Trophoblast cell (in vitro differentiated cells and primary cell): Measurements from ENCODE around the gene PTPRN2.

Experiments used
- DNase-seq, 2 donors: peaks; one replicate each; pipeline ENCODE4 v3.0.0-alpha.2; 2016
- H2AFZ ChIP-seq: 2 replicates; pipeline ENCODE4 v1.6.1; 2013; ENCODE audit warnings: low read length, moderate library complexity, mild to moderate bottlenecking; ENCODE audit not compliant: insufficient read depth, poor library complexity
- H2AK5ac ChIP-seq: 2 replicates; pipeline ENCODE4 v1.6.1; 2013; ENCODE audit warnings: mild to moderate bottlenecking, low read length
- H2BK120ac ChIP-seq: 2 replicates; pipeline ENCODE4 v1.6.1; 2013; ENCODE audit warnings: low read length, mild to moderate bottlenecking, moderate library complexity; ENCODE audit not compliant: insufficient read depth, poor library complexity
- H2BK12ac ChIP-seq: 2 replicates; pipeline ENCODE4 v1.6.1; 2013; ENCODE audit warnings: mild to moderate bottlenecking, low read length, moderate library complexity
- H2BK5ac ChIP-seq: 2 replicates; pipeline ENCODE4 v1.6.1; 2013; ENCODE audit warnings: low read length, low read depth, moderate library complexity, mild to moderate bottlenecking; ENCODE audit not compliant: poor library complexity
- H3K14ac ChIP-seq: 2 replicates; pipeline ENCODE4 v1.6.1; 2013; ENCODE audit warnings: mild to moderate bottlenecking, low read length
- H3K18ac ChIP-seq: 2 replicates; pipeline ENCODE4 v1.6.1; 2013; ENCODE audit warnings: mild to moderate bottlenecking, low read length
- H3K23ac ChIP-seq: 2 replicates; pipeline ENCODE4 v1.6.1; 2013; ENCODE audit warnings: low read length
- H3K27ac ChIP-seq: 2 replicates; pipeline ENCODE4 v1.5.1; 2013; ENCODE audit warnings: low read depth, mild to moderate bottlenecking, inconsistent platforms, low read length, moderate library complexity
- H3K27me3 ChIP-seq: 2 replicates; pipeline ENCODE4 v1.6.1; 2013; ENCODE audit warnings: inconsistent platforms, mild to moderate bottlenecking, low read length, moderate library complexity; ENCODE audit not compliant: insufficient read depth
- H3K36me3 ChIP-seq, 2 experiments: 1 replicate in 1 of 2; 2 replicates in 1 of 2; pipeline ENCODE4 v1.6.1; 2013; ENCODE audit warnings: low read length in 2 of 2, mild to moderate bottlenecking in 2 of 2, moderate library complexity in 1 of 2; ENCODE audit not compliant: insufficient read depth in 2 of 2, control insufficient read depth in 1 of 2
- H3K4ac ChIP-seq: 2 replicates; pipeline ENCODE4 v1.6.1; 2013; ENCODE audit warnings: low read depth, mild to moderate bottlenecking, low read length, moderate library complexity
- H3K4me1 ChIP-seq, 2 experiments: 1 replicate in 1 of 2; 2 replicates in 1 of 2; pipeline ENCODE4 v1.6.1; 2013; ENCODE audit warnings: low read length in 2 of 2, mild to moderate bottlenecking in 2 of 2, moderate library complexity in 1 of 2; ENCODE audit not compliant: insufficient read depth in 2 of 2, control insufficient read depth in 1 of 2
- H3K4me2 ChIP-seq: 2 replicates; pipeline ENCODE4 v1.6.1; 2013; ENCODE audit warnings: inconsistent platforms, mild to moderate bottlenecking, low read length, moderate library complexity
- H3K4me3 ChIP-seq: 2 replicates; pipeline ENCODE4 v1.5.1; 2013; ENCODE audit warnings: mild to moderate bottlenecking, low read depth, low read length, inconsistent platforms
- H3K79me1 ChIP-seq: one replicate; pipeline ENCODE4 v1.6.1; 2013; ENCODE audit warnings: low read length
- H3K79me2 ChIP-seq: 2 replicates; pipeline ENCODE4 v1.6.1; 2013; ENCODE audit warnings: low read length, mild to moderate bottlenecking; ENCODE audit not compliant: control insufficient read depth, insufficient read depth, poor library complexity
- H3K9ac ChIP-seq: 2 replicates; pipeline ENCODE4 v1.6.1; 2013; ENCODE audit warnings: mild to moderate bottlenecking, low read length
- H3K9me3 ChIP-seq: 2 replicates; pipeline ENCODE4 v1.6.1; 2013; ENCODE audit warnings: low read depth, mild to moderate bottlenecking, control low read depth, inconsistent platforms, low read length; ENCODE audit not compliant: insufficient read depth
- H4K12ac ChIP-seq: 2 replicates; pipeline ENCODE4 v1.6.1; 2013; ENCODE audit warnings: low read depth, mild to moderate bottlenecking, low read length, moderate library complexity
- H4K8ac ChIP-seq: 2 replicates; pipeline ENCODE4 v1.6.1; 2013; ENCODE audit warnings: low read depth, mild to moderate bottlenecking, low read length, moderate library complexity
- H4K91ac ChIP-seq: one replicate; pipeline ENCODE4 v1.6.1; 2013; ENCODE audit warnings: low read depth, mild to moderate bottlenecking, low read length, moderate library complexity
- WGBS: extraction: QIAGEN DNeasy Blood & Tissue Kit; methylation state at CpG from one replicate; pipeline ENCODE4 v1.1.7; 2013; ENCODE audit warnings: missing lambda C conversion rate; ENCODE audit not compliant: insufficient read length, insufficient coverage; ENCODE audit errors: extremely low coverage; 5-methylcytosine and 5-hydroxymethylcytosine counted together

Gene PTPRN2

DNA sequence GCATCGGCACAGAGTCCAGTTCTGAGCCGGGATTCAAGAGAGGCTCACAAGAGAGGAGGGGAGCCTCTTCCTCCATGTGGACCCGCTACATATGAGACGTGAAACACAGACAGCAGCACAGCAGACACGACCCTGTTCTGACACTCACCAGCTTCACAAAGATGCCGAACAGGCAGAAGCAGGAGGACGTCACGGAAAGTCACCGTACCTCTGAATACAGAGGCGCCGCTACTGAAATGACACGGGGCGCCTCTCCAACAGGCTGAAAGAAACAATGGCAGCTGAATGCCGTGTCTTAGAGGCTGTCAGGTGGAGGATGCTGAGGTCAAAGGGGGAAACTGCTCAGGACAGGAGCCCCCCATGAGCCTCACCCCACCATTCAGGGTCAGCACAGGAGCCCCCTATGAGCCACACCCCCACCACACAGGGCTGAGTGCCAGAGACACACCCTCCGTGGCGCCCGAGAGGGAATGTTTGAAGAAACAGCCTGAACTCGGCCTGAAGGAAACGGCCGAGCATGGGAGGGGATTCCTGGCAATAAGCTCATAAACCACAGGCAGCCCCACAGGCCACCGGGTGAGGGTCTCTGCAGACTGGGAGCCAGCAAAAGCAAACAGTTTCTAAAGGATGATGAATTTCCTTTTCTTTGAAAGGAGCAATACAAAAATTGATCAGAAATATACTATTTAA, 510.3 kb downstream of the PTPRN2 start:
- H2AFZ ChIP-seq: no peak overlapping the region
- no peaks in the 10 kb centered on the region for H3K4me1 ChIP-seq
- H2BK5ac ChIP-seq: no peak overlapping the region
- no peaks in the 10 kb centered on the region for H3K27me3 ChIP-seq
- no peak for DNase-seq
- no peak overlapping the region for H3K18ac ChIP-seq
- no CpG with 5 or more reads among the region's 21 CpGs for WGBS
- no peak overlapping the region for H4K8ac ChIP-seq
- no peak overlapping the region for H3K27ac ChIP-seq
- no peak overlapping the region for H3K4me3 ChIP-seq
- H3K4ac ChIP-seq: no peak overlapping the region
- H3K9me3 ChIP-seq: peaks cover 33% of the 10 kb centered on the region
- no peak overlapping the region for H4K12ac ChIP-seq
- H4K91ac ChIP-seq: no peak overlapping the region
- H3K9ac ChIP-seq: no peak overlapping the region
- H3K79me2 ChIP-seq: no peaks in the 10 kb centered on the region
- no peak overlapping the region for H3K14ac ChIP-seq
- H3K79me1 ChIP-seq: no peaks in the 10 kb centered on the region
- no peak overlapping the region for H2AK5ac ChIP-seq
- H2BK12ac ChIP-seq: no peak overlapping the region
- no peak overlapping the region for H3K23ac ChIP-seq
- H3K4me2 ChIP-seq: no peak overlapping the region
- no peak overlapping the region for H2BK120ac ChIP-seq
- no peaks in the 10 kb centered on the region for H3K36me3 ChIP-seq

DNA sequence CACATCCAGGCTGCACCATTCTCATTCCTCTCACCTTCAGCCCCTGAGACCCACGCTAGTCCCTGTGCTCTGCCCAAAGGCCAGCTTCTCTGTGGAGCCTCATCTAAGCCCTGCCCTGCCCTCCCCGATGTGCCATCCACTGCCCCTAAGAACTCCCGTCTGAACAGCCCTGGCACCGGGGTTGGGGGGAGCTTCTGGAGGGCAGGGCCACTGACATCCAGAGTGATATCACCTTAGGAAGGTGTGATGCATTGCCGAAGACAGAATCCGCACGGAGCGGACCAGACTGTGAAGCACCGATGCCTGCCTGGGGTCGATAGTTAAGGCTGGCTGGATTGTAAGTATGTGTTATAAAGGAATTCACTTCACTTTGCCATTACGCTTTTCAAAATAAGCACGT, 511.0 kb downstream of the PTPRN2 start:
- no peak overlapping the region for H3K14ac ChIP-seq
- no peaks in the 10 kb centered on the region for H3K79me1 ChIP-seq
- no peak overlapping the region for H4K91ac ChIP-seq
- H3K36me3 ChIP-seq: no peaks in the 10 kb centered on the region
- H3K4me1 ChIP-seq: no peaks in the 10 kb centered on the region
- H3K4ac ChIP-seq: no peak overlapping the region
- H2AFZ ChIP-seq: no peak overlapping the region
- no peaks in the 10 kb centered on the region for H3K27me3 ChIP-seq
- peaks cover 38% of the 10 kb centered on the region for H3K9me3 ChIP-seq
- no peak overlapping the region for H3K9ac ChIP-seq
- no peak overlapping the region for H3K18ac ChIP-seq
- H3K23ac ChIP-seq: no peak overlapping the region
- H4K8ac ChIP-seq: no peak overlapping the region
- no peak overlapping the region for H2BK120ac ChIP-seq
- no peak overlapping the region for H4K12ac ChIP-seq
- DNase-seq: no peak
- no peak overlapping the region for H2AK5ac ChIP-seq
- no CpG with 5 or more reads among the region's 12 CpGs for WGBS
- no peaks in the 10 kb centered on the region for H3K79me2 ChIP-seq
- no peak overlapping the region for H3K4me2 ChIP-seq
- no peak overlapping the region for H2BK12ac ChIP-seq
- no peak overlapping the region for H2BK5ac ChIP-seq
- H3K4me3 ChIP-seq: no peak overlapping the region
- no peak overlapping the region for H3K27ac ChIP-seq

GRCh38 chr7:158076215-158076614, 511.4 kb downstream of the PTPRN2 start:
- H2AFZ ChIP-seq: no peak overlapping the region
- H3K27ac ChIP-seq: no peak overlapping the region
- H2BK120ac ChIP-seq: no peak overlapping the region
- H3K79me1 ChIP-seq: no peaks in the 10 kb centered on the region
- no peak overlapping the region for H2BK12ac ChIP-seq
- no peaks in the 10 kb centered on the region for H3K36me3 ChIP-seq
- peaks cover 42% of the 10 kb centered on the region for H3K9me3 ChIP-seq
- no peak overlapping the region for H4K91ac ChIP-seq
- H4K12ac ChIP-seq: no peak overlapping the region
- H3K27me3 ChIP-seq: no peaks in the 10 kb centered on the region
- H3K79me2 ChIP-seq: no peaks in the 10 kb centered on the region
- H3K18ac ChIP-seq: no peak overlapping the region
- H2BK5ac ChIP-seq: no peak overlapping the region
- no peak overlapping the region for H3K4me3 ChIP-seq
- H3K4ac ChIP-seq: no peak overlapping the region
- H3K14ac ChIP-seq: no peak overlapping the region
- H3K4me2 ChIP-seq: no peak overlapping the region
- H4K8ac ChIP-seq: no peak overlapping the region
- no peak overlapping the region for H2AK5ac ChIP-seq
- no peaks in the 10 kb centered on the region for H3K4me1 ChIP-seq
- no peak for DNase-seq
- H3K23ac ChIP-seq: no peak overlapping the region
- no CpG with 5 or more reads among the region's 11 CpGs for WGBS
- no peak overlapping the region for H3K9ac ChIP-seq

- Histone ChIP-seq H4K8ac (no peak overlapping the region), H2BK5ac (no peak overlapping the region), H3K23ac (no peak overlapping the region), H3K9ac (no peak overlapping the region), H3K9me3 (peaks cover 40% of the 10 kb centered on the region), H2AFZ (no peak overlapping the region), H3K18ac (no peak overlapping the region), H3K14ac (no peak overlapping the region), H3K27ac (no peak overlapping the region), H3K79me1 (no peaks in the 10 kb centered on the region), H2BK120ac (no peak overlapping the region), H4K12ac (no peak overlapping the region), H3K27me3 (no peaks in the 10 kb centered on the region), H3K79me2 (no peaks in the 10 kb centered on the region), H3K4me2 (no peak overlapping the region), H2BK12ac (no peak overlapping the region), H3K4me1 (no peaks in the 10 kb centered on the region), H3K4ac (no peak overlapping the region), H3K36me3 (no peaks in the 10 kb centered on the region), H3K4me3 (no peak overlapping the region), H2AK5ac (no peak overlapping the region), H4K91ac (no peak overlapping the region)
- no CpG with 5 or more reads among the region's 17 CpGs for whole genome bisulfite sequencing
- no peak for DNase-seq
Observed at GRCh38 chr7:158075633-158076001, 512.0 kb downstream of the PTPRN2 start.
